Uterus (tissue), 4 donors: ENCODE measurements around the gene FLYWCH1. TPM values are rescaled to one million over a fixed set of nuclear protein-coding genes. Genes with fewer than 3 reads are reported as not detected.
A peak's percentile ranks its signal among the peaks of the same experiment; 100 is the strongest.

Source experiments
- DNase-seq, 2 donors: peaks; one replicate each; pipeline ENCODE4 v3.0.0-alpha.2; 2019 to 2020
- H3K27ac ChIP-seq, 2 donors: fragments of 200-600 bp; sonication (generic); 1 replicate in 1 of 2; 2 replicates in 1 of 2; pipeline ENCODE4 v1.5.1; 2016 to 2018
- H3K27me3 ChIP-seq, 2 donors: fragments of 200-600 bp; sonication (generic); one replicate each; pipeline ENCODE4 v1.5.1; 2018 to 2019; ENCODE audit warnings: control low read depth in 1 of 2
- H3K36me3 ChIP-seq, 2 donors: fragments of 200-600 bp; sonication (generic); one replicate each; pipeline ENCODE4 v1.5.1; 2019; ENCODE audit warnings: control low read depth in 1 of 2
- H3K4me1 ChIP-seq, 2 donors: fragments of 200-600 bp; sonication (generic); one replicate each; pipeline ENCODE4 v1.5.1; 2018 to 2019; ENCODE audit warnings: control low read depth in 1 of 2
- H3K4me3 ChIP-seq, 2 donors: fragments of 200-600 bp; sonication (generic); 1 replicate in 1 of 2; 2 replicates in 1 of 2; pipeline ENCODE4 v1.5.1; 2018 to 2019; ENCODE audit warnings: mild to moderate bottlenecking in 1 of 2
- H3K9me3 ChIP-seq, 2 donors: fragments of 200-600 bp; sonication (generic); one replicate each; pipeline ENCODE4 v1.5.1; 2019; ENCODE audit warnings: control low read depth in 1 of 2
- CTCF ChIP-seq, 4 experiments: fragments of 200-600 bp in 2 of 4; fragments of 450-650 bp in 2 of 4; sonication (generic) in 2 of 4; IDR thresholded peaks; one replicate each; pipeline ENCODE4 v1.5.1; 2016 to 2019; ENCODE audit warnings: antibody characterized with exemption in 4 of 4, mild to moderate bottlenecking in 2 of 4, moderate library complexity in 1 of 4
- POLR2A ChIP-seq, 2 donors: fragments of 450-650 bp; IDR thresholded peaks; one replicate each; pipeline ENCODE4 v1.6.1; 2016; ENCODE audit warnings: antibody characterized with exemption in 2 of 2, mild to moderate bottlenecking in 1 of 2, moderate library complexity in 1 of 2
- intact Hi-C: fragments of 100-400 bp; cut with DNase I; formaldehyde crosslinking; loops from one replicate; pipeline ENCODE4 v1.15.1; 2023; ENCODE audit warnings: low total_unique reads
- total RNA-seq, 4 donors: library from RNA; depleted of rRNA in 3 of 4; stranded (reverse); fragments of >200 nt in 3 of 4; gene quantifications; one replicate each; pipeline versions ENCODE4 v1.1.0 to v1.2.4, GENCODE V29; 2014 to 2023
- donor health status: DM: yes; HTN: yes; CAD: no.

The FLYWCH1 gene
- total RNA-seq, 4 donors from 2014 or later, result 11.5 to 62.3 (median 27.2) TPM

- TF ChIP-seq POLR2A (IDR thresholded peaks at IDR 0.05) (no peak), CTCF (IDR thresholded peaks at IDR 0.05) (no peak)
- Histone ChIP-seq H3K4me1 (no peaks in the 10 kb centered on the region), H3K9me3 (no peaks in the 10 kb centered on the region), H3K27me3 (no peaks in the 10 kb centered on the region), H3K36me3 (no peaks in the 10 kb centered on the region), H3K27ac (no peak overlapping the region), H3K4me3 (no peak overlapping the region)
- intact Hi-C loops, result no loop called here
- no peak for DNase-seq
Measured at GRCh38 chr16:2946649-2947048, 34.9 kb downstream of the FLYWCH1 start.

GRCh38 chr16:2948807-2949704 is 37.3 kb downstream of the FLYWCH1 start:
- no peak for TF ChIP-seq POLR2A (IDR thresholded peaks at IDR 0.05)
- no peak overlapping the region for H3K27ac ChIP-seq
- no peak overlapping the region for H3K4me3 ChIP-seq
- H3K4me1 ChIP-seq, result no peaks in the 10 kb centered on the region
- peak in 1 of 2 donors; percentile 11 for DNase-seq
- no peaks in the 10 kb centered on the region for H3K9me3 ChIP-seq
- intact Hi-C loops, result no loop called here
- H3K27me3 ChIP-seq, result no peaks in the 10 kb centered on the region
- no peaks in the 10 kb centered on the region for H3K36me3 ChIP-seq

GRCh38 chr16:2949705-2950352 is 38.1 kb downstream of the FLYWCH1 start:
- intact Hi-C loops, result no loop called here
- Histone ChIP-seq H3K4me3 (no peak overlapping the region), H3K27ac (no peak overlapping the region), H3K4me1 (no peaks in the 10 kb centered on the region), H3K27me3 (no peaks in the 10 kb centered on the region), H3K36me3 (no peaks in the 10 kb centered on the region), H3K9me3 (no peaks in the 10 kb centered on the region)
- DNase-seq, result peak in 1 of 2 donors; percentile 10
- no peak for TF ChIP-seq CTCF (IDR thresholded peaks at IDR 0.05)

GRCh38 chr16:2950353-2950724 is 38.6 kb downstream of the FLYWCH1 start:
- no peak for DNase-seq
- Histone ChIP-seq H3K27ac (no peak overlapping the region), H3K36me3 (no peaks in the 10 kb centered on the region), H3K27me3 (no peaks in the 10 kb centered on the region), H3K4me1 (no peaks in the 10 kb centered on the region), H3K9me3 (no peaks in the 10 kb centered on the region), H3K4me3 (no peak overlapping the region)
- intact Hi-C loops, result no loop called here
- TF ChIP-seq POLR2A (IDR thresholded peaks at IDR 0.05), result no peak
- TF ChIP-seq CTCF (IDR thresholded peaks at IDR 0.05), result no peak

DNA sequence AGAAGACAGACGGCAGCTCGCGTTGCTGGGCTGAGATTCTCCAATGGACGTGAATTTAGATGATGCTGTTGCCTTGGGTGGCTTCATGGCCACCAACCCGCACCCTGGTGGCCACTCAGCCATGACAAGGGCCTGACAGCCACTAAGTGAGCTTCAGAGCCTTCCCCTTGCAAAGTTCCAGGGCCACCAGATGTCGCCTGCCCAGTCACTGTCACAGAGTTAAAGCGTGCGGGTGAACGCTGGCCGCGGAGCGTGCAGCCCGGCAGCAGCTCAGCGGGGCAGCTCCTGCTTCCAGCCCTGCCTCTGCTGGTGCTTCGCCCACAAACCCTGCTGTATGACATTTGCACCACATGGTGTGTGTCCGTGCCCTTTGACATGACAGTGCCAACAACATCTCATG is 39.0 kb downstream of the FLYWCH1 start:
- Histone ChIP-seq H3K27me3 (no peaks in the 10 kb centered on the region), H3K9me3 (no peaks in the 10 kb centered on the region), H3K4me3 (no peak overlapping the region), H3K4me1 (no peaks in the 10 kb centered on the region), H3K27ac (no peak overlapping the region), H3K36me3 (no peaks in the 10 kb centered on the region)
- no peak for DNase-seq
- intact Hi-C loops, result no loop called here
- TF ChIP-seq POLR2A (IDR thresholded peaks at IDR 0.05) (no peak), CTCF (IDR thresholded peaks at IDR 0.05) (no peak)
